Adrenal gland (tissue), 12 donors: Measurements from ENCODE around the gene SHC4. TPM values are rescaled to one million over a fixed set of nuclear protein-coding genes. Genes with fewer than 3 reads are reported as not detected.
"Not testable (repeated sequence)": the region's sequence is repeated elsewhere in the genome, so short reads cannot be mapped to it uniquely, and the experiment has no call there.

Experiments
- DNase-seq, 7 donors: peaks; one replicate each; pipeline ENCODE4 v3.0.0-alpha.2; 2019 to 2020
- H3K27ac ChIP-seq, 5 donors: fragments of 200-600 bp; sonication (generic) in 4 of 5; 1 replicate in 3 of 5; 2 replicates in 2 of 5; pipeline versions ENCODE4 v1.5.1 to v1.8.0; 2016 to 2020; ENCODE audit warnings: mild to moderate bottlenecking in 1 of 5
- H3K27me3 ChIP-seq: fragments of 200-600 bp; 2 replicates; pipeline ENCODE4 v1.8.0; 2021
- H3K36me3 ChIP-seq, 2 donors: fragments of 200-600 bp; replicated peaks in 1 of 2; 1 replicate in 1 of 2; 2 replicates in 1 of 2; pipeline versions ENCODE4 v1.5.1 to v1.8.0; 2018 to 2022
- H3K4me1 ChIP-seq, 2 donors: fragments of 200-600 bp; replicated peaks in 1 of 2; 1 replicate in 1 of 2; 2 replicates in 1 of 2; pipeline versions ENCODE4 v1.5.1 to v1.8.0; 2018 to 2021
- H3K4me3 ChIP-seq, 4 donors: fragments of 200-600 bp; sonication (generic) in 3 of 4; one replicate each; pipeline ENCODE4 v1.5.1; 2016 to 2018
- H3K9me3 ChIP-seq, 3 donors: fragments of 200-600 bp; sonication (generic) in 1 of 3; replicated peaks in 1 of 3; 1 replicate in 2 of 3; 2 replicates in 1 of 3; pipeline versions ENCODE4 v1.5.1 to v1.8.0; 2016 to 2021
- CTCF ChIP-seq, 6 experiments: fragments of 450-650 bp in 4 of 6; fragments of 200-600 bp in 2 of 6; sonication (generic) in 1 of 6; IDR thresholded peaks; 1 replicate in 5 of 6; 2 replicates in 1 of 6; pipeline versions ENCODE4 v1.5.1 to v1.8.0; 2016 to 2021; ENCODE audit warnings: antibody characterized with exemption in 6 of 6, mild to moderate bottlenecking in 2 of 6, moderate library complexity in 1 of 6
- POLR2A ChIP-seq, 2 donors: fragments of 450-650 bp; IDR thresholded peaks; one replicate each; pipeline ENCODE4 v1.6.1; 2017; ENCODE audit warnings: antibody characterized with exemption in 2 of 2, mild to moderate bottlenecking in 2 of 2, moderate library complexity in 1 of 2
- WGBS, 4 donors: extraction: QIAGEN DNeasy Blood & Tissue Kit in 2 of 4; methylation state at CpG; one replicate each; pipeline versions ENCODE4 v1.1.5 to v1.1.7; 2013 to 2017; 5-methylcytosine and 5-hydroxymethylcytosine counted together
- intact Hi-C, 2 donors: fragments of 100-400 bp; cut with DNase I; formaldehyde crosslinking; loops; one replicate each; pipeline versions ENCODE4 v1.14.1 to v1.15.0; 2022 to 2023
- polyA plus RNA-seq, 3 donors: library from polyadenylated mRNA; stranded (reverse); fragments of 200-250 nt in 2 of 3; fragments of 350-450 nt in 1 of 3; fragmentation: Illumina TruSeq in 1 of 3; extraction: RNeasy Lipid Tissue Mini Kit (QIAGEN cat#74804) in 1 of 3; gene quantifications; one replicate each; pipeline ENCODE4 v1.2.3, GENCODE V29; 2013 to 2014
- total RNA-seq, 9 donors: library from RNA; depleted of rRNA in 4 of 9; stranded (reverse); fragments of >200 nt in 4 of 9; fragments of 120-200 nt in 1 of 9; fragmentation: NEBNext Ultra II Directional in 1 of 9; extraction: Animal tissue kit (Norgen Biotek cat#: 25700) in 1 of 9; gene quantifications; one replicate each; pipeline versions ENCODE4 v1.1.0 to v1.2.4, GENCODE V29; 2013 to 2023
- donor health status: healthy with polysubstance abuse.
- donor health status: Bipolar disorder and iron deficiency.
- donor health status: DM: yes; HTN: yes; CAD: no.
- donor health status: DM: no; HTN: no; CAD: no.
- donor health status: DM: no; HTN: no; CAD: no.
- donor health status: DM: yes; HTN: yes; CAD: no.

Gene SHC4
- total and polyA plus RNA-seq, 12 donors = 0.40 to 1.8 (median 0.99) TPM

GRCh38 chr15:48916721-48917120 lies 47.0 kb downstream of the SHC4 start:
- TF ChIP-seq CTCF (IDR thresholded peaks at IDR 0.05) = no peak
- no peak for TF ChIP-seq POLR2A (IDR thresholded peaks at IDR 0.05)
- H3K27ac ChIP-seq = no peak overlapping the region
- intact Hi-C loops = no loop called here

GRCh38 chr15:48915861-48916260 lies 47.9 kb downstream of the SHC4 start:
- H3K36me3 ChIP-seq = no peaks in the 10 kb centered on the region
- H3K27me3 ChIP-seq = no peaks in the 10 kb centered on the region
- no peaks in the 10 kb centered on the region for H3K4me1 ChIP-seq
- intact Hi-C loops = no loop called here
- no peaks in the 10 kb centered on the region for H3K9me3 ChIP-seq
- TF ChIP-seq CTCF (IDR thresholded peaks at IDR 0.05) = no peak
- no peak for TF ChIP-seq POLR2A (IDR thresholded peaks at IDR 0.05)
- 64 to 73% (median 65%) methylated on average over 3 of the region's 3 CpGs for WGBS, 4 donors
- no peak for DNase-seq
- no peak overlapping the region for H3K27ac ChIP-seq
- no peak overlapping the region for H3K4me3 ChIP-seq

More at GRCh38 chr15:48916721-48917120, 47.0 kb downstream of the SHC4 start:
- Histone ChIP-seq H3K4me3 (no peak overlapping the region), H3K9me3 (no peaks in the 10 kb centered on the region), H3K27me3 (no peaks in the 10 kb centered on the region), H3K36me3 (no peaks in the 10 kb centered on the region), H3K4me1 (no peaks in the 10 kb centered on the region)
- 79 to 87% (median 86%) methylated on average over 3 of the region's 3 CpGs for WGBS, 4 donors
- no peak for DNase-seq

GRCh38 chr15:48914717-48915116 lies 49.0 kb downstream of the SHC4 start:
- DNase-seq = no peak
- Histone ChIP-seq H3K4me1 (no peaks in the 10 kb centered on the region), H3K27ac (no peak overlapping the region), H3K9me3 (no peaks in the 10 kb centered on the region), H3K4me3 (no peak overlapping the region), H3K36me3 (no peaks in the 10 kb centered on the region), H3K27me3 (no peaks in the 10 kb centered on the region)
- WGBS, 4 donors = 88 to 93% (median 89%) methylated on average over 3 of the region's 3 CpGs
- TF ChIP-seq POLR2A (IDR thresholded peaks at IDR 0.05) (no peak), CTCF (IDR thresholded peaks at IDR 0.05) (no peak)
- intact Hi-C loops = no loop called here

GRCh38 chr15:48913141-48913540 lies 50.6 kb downstream of the SHC4 start:
- intact Hi-C loops = no loop called here
- Histone ChIP-seq H3K4me3 (no peak overlapping the region), H3K36me3 (no peaks in the 10 kb centered on the region), H3K4me1 (no peaks in the 10 kb centered on the region), H3K9me3 (no peaks in the 10 kb centered on the region), H3K27ac (no peak overlapping the region), H3K27me3 (no peaks in the 10 kb centered on the region)
- no peak for DNase-seq
- no peak for TF ChIP-seq POLR2A (IDR thresholded peaks at IDR 0.05)
- TF ChIP-seq CTCF (IDR thresholded peaks at IDR 0.05) = no peak
- 80 to 96% (median 91%) methylated on average over 1 to 4 of the region's 4 CpGs for WGBS, 4 donors

- H3K9me3 ChIP-seq, H3K4me3 ChIP-seq, H3K27ac ChIP-seq, H3K27me3 ChIP-seq, H3K4me1 ChIP-seq, H3K36me3 ChIP-seq, intact Hi-C loops, DNase-seq: not testable (repeated sequence)
- 60 to 74% (median 67%) methylated on average over 2 of the region's 2 CpGs for WGBS, 4 donors
These were observed 53.2 kb downstream of the SHC4 start for GRCh38 chr15:48910554-48910953.

GRCh38 chr15:48909313-48909712 lies 54.4 kb downstream of the SHC4 start:
- 51 to 67% (median 64%) methylated on average over 2 of the region's 2 CpGs for WGBS, 4 donors
- intact Hi-C loops, DNase-seq, H3K27me3 ChIP-seq, H3K27ac ChIP-seq, H3K4me1 ChIP-seq, H3K4me3 ChIP-seq, H3K9me3 ChIP-seq, H3K36me3 ChIP-seq: not testable (repeated sequence)
